ENCODE data around the gene SYT5. TPM values are rescaled to one million over a fixed set of nuclear protein-coding genes. Genes with fewer than 3 reads are reported as not detected.
"Not testable (repeated sequence)": the region's sequence is repeated elsewhere in the genome, so short reads cannot be mapped to it uniquely, and the experiment has no call there.

The SYT5 gene
- total and polyA plus RNA-seq, 10 donors: 0.06 to 1.4 (median 0.18) TPM; not detected in 6

DNA sequence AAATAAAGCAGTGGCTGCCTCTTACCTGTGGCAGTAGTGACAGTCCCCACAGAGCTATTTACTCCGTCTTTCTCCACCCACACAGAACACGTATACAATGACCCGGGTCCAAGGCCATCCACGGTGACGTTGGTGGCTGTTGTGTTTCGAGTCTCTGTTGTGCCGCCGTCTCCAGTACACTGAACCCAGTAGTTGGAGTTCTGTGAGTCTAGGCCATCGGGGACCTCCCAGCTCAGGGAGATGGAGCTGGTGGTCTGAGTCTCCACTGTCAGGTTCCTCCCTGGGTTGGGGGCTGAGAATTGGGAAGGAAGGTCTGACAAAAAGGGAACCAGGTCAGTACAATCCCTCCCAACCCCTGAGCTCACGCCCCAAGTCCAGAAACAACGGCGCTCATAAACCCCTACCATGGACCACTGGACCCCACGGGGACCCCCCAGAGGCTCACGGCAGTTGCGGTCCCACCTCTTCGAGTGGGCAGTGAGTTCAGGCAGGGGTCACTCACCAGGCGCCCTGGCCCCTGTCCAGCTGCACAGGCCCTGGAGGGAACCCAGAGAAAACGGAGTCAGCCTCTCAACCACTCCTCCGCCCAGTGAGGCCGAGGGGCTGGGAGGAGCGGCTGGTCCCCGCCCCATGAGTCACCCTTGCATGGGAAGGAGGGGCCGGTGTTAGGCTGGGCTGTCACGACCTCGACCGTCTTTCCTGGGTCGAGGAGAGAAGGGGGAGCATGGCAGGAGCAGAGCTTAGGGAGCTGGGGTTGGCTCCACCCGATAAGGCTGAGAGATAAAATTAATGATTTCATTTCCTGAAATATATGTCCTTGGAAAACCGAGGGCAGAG, 26.8 kb upstream of the SYT5 start:
- H3K36me3 ChIP-seq: peaks cover 0 to 10% (median 0%) of the 10 kb centered on the region in 6 donors
- 36 to 43% (median 41%) methylated on average over 24 to 29 of the region's 29 CpGs for WGBS, 5 donors
- peaks cover 0 to 52% (median 0%) of the 10 kb centered on the region in 7 donors for H3K27me3 ChIP-seq (replicated peaks in 1 of 7)
- peak; percentile 89 for DNase-seq
- H3K4me1 ChIP-seq: peaks cover 0 to 36% (median 5%) of the 10 kb centered on the region in 6 donors
- peak overlapping the region in 7 of 8 donors; percentile 6 to 61 (median 18) for H3K4me3 ChIP-seq
- H3K27ac ChIP-seq: peak overlapping the region; percentile 28 to 86 (median 74)
- TF ChIP-seq POLR2A (IDR thresholded peaks at IDR 0.05): peak in 1 of 3 donors; percentile 35
- TF ChIP-seq POLR2AphosphoS5 (IDR thresholded peaks at IDR 0.05): peak; percentile 92 to 94 (median 92)
- no peak for TF ChIP-seq CTCF (IDR thresholded peaks at IDR 0.05 in 8 of 11, conservative IDR thresholded peaks at IDR 0.05 in 3 of 11)
- H3K9me3 ChIP-seq: peaks cover 0 to 2% (median 0%) of the 10 kb centered on the region in 8 donors
- intact Hi-C loops (cut with DNase I; ENCODE audit: low total_unique reads): no loop called here

DNA sequence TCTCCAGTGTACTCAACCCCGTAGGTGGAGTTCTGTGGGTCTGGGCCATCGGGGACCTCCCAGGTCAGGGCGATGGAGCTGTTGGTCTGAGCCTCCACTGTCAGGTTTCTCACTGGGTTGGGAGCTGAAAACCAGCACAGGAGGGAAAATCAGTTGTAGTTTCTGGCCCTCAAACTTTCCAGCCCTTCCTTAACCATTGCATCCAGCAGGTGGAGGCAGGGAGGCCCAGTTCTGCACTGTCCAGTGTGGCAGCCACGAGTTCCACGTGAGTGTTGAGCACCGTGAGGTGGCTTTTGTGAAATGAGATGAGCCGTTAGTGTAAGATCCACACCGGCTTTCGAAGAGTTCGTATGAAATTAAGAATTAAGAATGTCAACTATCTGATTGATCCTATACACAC, 22.1 kb upstream of the SYT5 start:
- WGBS, 5 donors: 59 to 71% (median 62%) methylated on average over 9 to 10 of the region's 10 CpGs
- H3K27ac ChIP-seq; intact Hi-C loops (cut with DNase I; ENCODE audit: low total_unique reads); H3K4me3 ChIP-seq; H3K9me3 ChIP-seq; DNase-seq: not testable (repeated sequence)
- Histone ChIP-seq H3K4me1 (peaks cover 0 to 39% (median 12%) of the 10 kb centered on the region in 6 donors), H3K27me3 (replicated peaks in 1 of 7) (peaks cover 0 to 50% (median 0%) of the 10 kb centered on the region in 7 donors), H3K36me3 (peaks cover 0 to 54% (median 0%) of the 10 kb centered on the region in 6 donors)
- peak in 1 of 11 experiments; percentile 27 for TF ChIP-seq CTCF (IDR thresholded peaks at IDR 0.05 in 8 of 11, conservative IDR thresholded peaks at IDR 0.05 in 3 of 11)

DNA sequence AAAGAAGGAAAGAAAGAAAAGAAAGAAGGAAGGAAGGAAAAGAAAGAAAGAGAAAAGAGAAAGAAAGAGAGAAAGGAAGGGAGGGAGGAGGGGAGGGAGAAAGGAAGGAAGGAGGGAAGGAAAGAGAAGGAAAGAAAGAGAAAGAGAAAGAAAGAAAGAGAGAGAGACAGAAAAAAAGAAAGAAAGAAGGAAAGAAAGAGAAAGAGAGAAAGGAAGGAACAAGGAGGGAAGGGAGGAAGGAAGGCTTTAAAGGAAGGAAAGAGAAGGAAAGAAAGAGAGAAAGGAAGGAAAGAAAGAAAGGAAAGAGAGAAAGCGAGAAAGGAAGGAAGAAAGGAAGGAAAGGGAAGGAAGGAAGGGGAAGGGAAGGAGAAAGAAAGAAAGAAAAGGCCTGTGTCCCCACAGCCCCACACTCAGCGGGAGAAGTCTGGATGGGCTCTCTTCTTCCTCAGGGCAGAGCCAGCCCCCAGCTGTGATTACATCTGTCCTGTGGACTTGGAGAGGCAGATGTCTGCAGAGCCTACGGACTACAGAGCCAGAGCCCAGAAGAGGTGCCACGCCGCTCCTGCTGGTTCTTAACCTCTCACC, 19.6 kb upstream of the SYT5 start:
- peaks cover 0 to 69% (median 0%) of the 10 kb centered on the region in 6 donors for H3K36me3 ChIP-seq
- no peak for DNase-seq
- WGBS, 5 donors: 55 to 68% (median 64%) methylated on average over 5 of the region's 5 CpGs
- H3K4me3 ChIP-seq: no peak overlapping the region
- H3K27me3 ChIP-seq (replicated peaks in 1 of 7): peaks cover 0 to 31% (median 0%) of the 10 kb centered on the region in 7 donors
- no peaks in the 10 kb centered on the region for H3K9me3 ChIP-seq
- TF ChIP-seq CTCF (IDR thresholded peaks at IDR 0.05 in 8 of 11, conservative IDR thresholded peaks at IDR 0.05 in 3 of 11) (no peak), POLR2AphosphoS5 (IDR thresholded peaks at IDR 0.05) (no peak), POLR2A (IDR thresholded peaks at IDR 0.05) (no peak)
- intact Hi-C loops (cut with DNase I; ENCODE audit: low total_unique reads): no loop called here
- H3K27ac ChIP-seq: peak overlapping the region in 6 of 8 donors; percentile 20 to 67 (median 53)
- H3K4me1 ChIP-seq: peaks cover 0 to 24% (median 10%) of the 10 kb centered on the region in 6 donors

- Histone ChIP-seq H3K27me3 (replicated peaks in 1 of 7) (peaks cover 0 to 30% (median 0%) of the 10 kb centered on the region in 7 donors), H3K27ac (peak overlapping the region in 5 of 8 donors; percentile 44 to 67 (median 62)), H3K4me3 (no peak overlapping the region), H3K36me3 (peaks cover 0 to 80% (median 0%) of the 10 kb centered on the region in 6 donors), H3K4me1 (peaks cover 0 to 24% (median 7%) of the 10 kb centered on the region in 6 donors), H3K9me3 (no peaks in the 10 kb centered on the region)
- intact Hi-C loops (cut with DNase I; ENCODE audit: low total_unique reads): no loop called here
- TF ChIP-seq CTCF (IDR thresholded peaks at IDR 0.05 in 8 of 11, conservative IDR thresholded peaks at IDR 0.05 in 3 of 11) (no peak), POLR2A (IDR thresholded peaks at IDR 0.05) (no peak), POLR2AphosphoS5 (IDR thresholded peaks at IDR 0.05) (peak in 2 of 3 donors; percentile 42 to 63)
- DNase-seq: no peak
- WGBS, 5 donors: 38 to 79% (median 58%) methylated on average over 4 to 5 of the region's 5 CpGs
These were observed 18.6 kb upstream of the SYT5 start for GRCh38 chr19:55198651-55199050.
